ENCODE data around the gene HAAO. TPM values are rescaled to one million over a fixed set of nuclear protein-coding genes. Genes with fewer than 3 reads are reported as not detected.

The HAAO gene
- total and polyA plus RNA-seq, 2 donors (not counting 1 experiment from before 2014, with no cell fraction given): 6.4 to 17.6 TPM

DNA sequence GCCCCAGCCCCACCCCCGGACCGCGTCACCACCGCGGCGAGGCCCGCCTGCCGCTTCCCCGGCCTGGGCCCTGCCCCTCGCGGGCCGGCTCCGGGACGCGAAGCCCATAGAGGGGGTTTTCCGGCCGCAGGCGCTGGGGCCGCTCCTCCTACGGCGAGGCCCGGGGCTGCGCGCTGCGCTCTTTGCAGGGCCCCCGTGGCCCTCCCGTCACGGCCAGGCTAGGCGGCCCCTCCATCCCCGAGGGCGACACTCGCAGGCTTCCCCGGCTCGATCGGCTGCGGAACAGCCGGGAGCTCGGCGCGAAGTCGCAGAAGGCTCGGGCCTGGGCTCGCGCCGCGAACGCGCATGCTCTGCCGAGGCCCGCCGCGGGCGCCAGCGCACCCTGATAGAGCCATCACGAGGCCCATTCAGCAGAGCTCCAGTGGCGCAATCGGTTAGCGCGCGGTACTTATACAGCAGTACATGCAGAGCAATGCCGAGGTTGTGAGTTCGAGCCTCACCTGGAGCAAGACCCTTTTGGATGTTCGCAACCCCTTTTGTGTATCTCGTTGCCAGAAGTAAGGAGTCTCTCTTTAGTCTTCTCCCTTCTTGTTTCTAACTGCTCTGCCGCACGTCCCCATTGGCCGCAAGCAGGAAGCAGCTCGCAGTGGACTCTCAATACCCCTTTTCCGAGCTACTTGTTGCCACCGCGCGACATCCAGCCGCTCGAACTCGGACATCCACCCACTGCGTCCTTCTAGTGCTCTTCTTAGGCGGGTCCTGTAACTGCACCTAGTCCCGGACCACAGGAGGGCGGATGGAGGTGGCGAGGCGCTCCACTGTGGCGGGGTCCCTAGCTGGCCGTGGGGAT, 18.0 kb upstream of the HAAO start:
- TF ChIP-seq EZH2 (IDR thresholded peaks at IDR 0.05; ENCODE audit: borderline replicate concordance, insufficient read depth, low read depth, low read length, poor library complexity, severe bottlenecking): no peak
- TF ChIP-seq, protein P1, sequence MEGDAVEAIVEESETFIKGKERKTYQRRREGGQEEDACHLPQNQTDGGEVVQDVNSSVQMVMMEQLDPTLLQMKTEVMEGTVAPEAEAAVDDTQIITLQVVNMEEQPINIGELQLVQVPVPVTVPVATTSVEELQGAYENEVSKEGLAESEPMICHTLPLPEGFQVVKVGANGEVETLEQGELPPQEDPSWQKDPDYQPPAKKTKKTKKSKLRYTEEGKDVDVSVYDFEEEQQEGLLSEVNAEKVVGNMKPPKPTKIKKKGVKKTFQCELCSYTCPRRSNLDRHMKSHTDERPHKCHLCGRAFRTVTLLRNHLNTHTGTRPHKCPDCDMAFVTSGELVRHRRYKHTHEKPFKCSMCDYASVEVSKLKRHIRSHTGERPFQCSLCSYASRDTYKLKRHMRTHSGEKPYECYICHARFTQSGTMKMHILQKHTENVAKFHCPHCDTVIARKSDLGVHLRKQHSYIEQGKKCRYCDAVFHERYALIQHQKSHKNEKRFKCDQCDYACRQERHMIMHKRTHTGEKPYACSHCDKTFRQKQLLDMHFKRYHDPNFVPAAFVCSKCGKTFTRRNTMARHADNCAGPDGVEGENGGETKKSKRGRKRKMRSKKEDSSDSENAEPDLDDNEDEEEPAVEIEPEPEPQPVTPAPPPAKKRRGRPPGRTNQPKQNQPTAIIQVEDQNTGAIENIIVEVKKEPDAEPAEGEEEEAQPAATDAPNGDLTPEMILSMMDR (IDR thresholded peaks at IDR 0.05): no peak
- peak; percentile 78 for ATAC-seq (ENCODE audit: low read depth)
- Mint-ChIP-seq H3K27me3 (no peaks in the 10 kb centered on the region), H3K4me1 (peaks cover 25% of the 10 kb centered on the region), H3K27ac (peak overlapping the region; percentile 99), H3K4me3 (peak overlapping the region; percentile 100), H3K9me3 (ENCODE audit: insufficient read depth) (no peaks in the 10 kb centered on the region)
- WGBS (ENCODE audit: insufficient coverage): under 1% methylated on average over 83 of the region's 83 CpGs
- peaks cover 4 to 17% of the 10 kb centered on the region in 2 donors for H3K4me1 ChIP-seq (ENCODE audit: control insufficient read depth in 2 of 2, insufficient read depth in 2 of 2, low read length in 2 of 2)
- peak overlapping the region; percentile 92 for H3K9ac ChIP-seq (ENCODE audit: low read length)
- POLR2A ChIA-PET: interaction anchor here (0.8 to 3.1 kb wide), 9 partner anchors 11 to 1358 kb away, joined by 3 to 82 read pairs (median 6); partner anchors contain the start of genes HAAO, PPM1B, THADA and ZFP36L2
- H3K36me3 ChIP-seq (replicated peaks in 1 of 2; ENCODE audit: control extremely low read depth in 1 of 2, control insufficient read depth in 1 of 2, extremely low read depth in 1 of 2, insufficient read depth in 2 of 2, low read length in 1 of 2): no peaks in the 10 kb centered on the region
- CTCF ChIA-PET: interaction anchor here (0.6 to 5.3 kb wide), 17 partner anchors 10 to 1561 kb away, joined by 3 to 64 read pairs (median 3); partner anchors contain the start of genes HAAO and THADA
- intact Hi-C loops (cut with micrococcal nuclease): loop anchor here (1.0 to 5.0 kb wide), 7 partner anchors 16 to 962 kb away; partner anchors contain the start of genes DYNC2LI1, MTA3, THADA and ZFP36L2
- H3K9me3 ChIP-seq (ENCODE audit: control extremely low read depth in 1 of 3, control insufficient read depth in 2 of 3, insufficient read depth in 1 of 3, low read length in 2 of 3): peaks cover 0 to 5% (median 0%) of the 10 kb centered on the region in 3 donors
- no peaks in the 10 kb centered on the region for H3K27me3 ChIP-seq (replicated peaks in 1 of 4; ENCODE audit: control extremely low read depth in 1 of 4, control insufficient read depth in 3 of 4, insufficient read depth in 4 of 4, low read length in 3 of 4)
- peak overlapping the region; percentile 62 to 97 (median 84) for H3K4me3 ChIP-seq (ENCODE audit: control extremely low read depth in 1 of 5, extremely low read depth in 1 of 5, insufficient read depth in 1 of 5, low read depth in 2 of 5, low read length in 4 of 5)
- H4K20me1 ChIP-seq (ENCODE audit: control insufficient read depth, insufficient read depth, low read length, poor library complexity, severe bottlenecking): no peaks in the 10 kb centered on the region
- H2AFZ ChIP-seq (ENCODE audit: insufficient read depth, low read depth, low read length, poor library complexity, severe bottlenecking): peak overlapping the region; percentile 97
- peak overlapping the region; percentile 95 for H3K27ac ChIP-seq (ENCODE audit: low read length in 2 of 2)
- no peaks in the 10 kb centered on the region for H3K79me2 ChIP-seq (ENCODE audit: control insufficient read depth, insufficient read depth, low read length)
- peak overlapping the region; percentile 88 for H3K4me2 ChIP-seq (replicated peaks; ENCODE audit: low read depth, low read length, poor library complexity, severe bottlenecking)
- DNase-seq: peak; percentile 98

Measured in B cell (primary cell).